ENCODE results near the gene ZNF398.

The ZNF398 gene

GRCh38 chr7:149226840-149227494 lies 79.7 kb downstream of the ZNF398 start:
- no peak for DNase-seq

- no peak for DNase-seq
Observed at GRCh38 chr7:149228831-149229471, 81.7 kb downstream of the ZNF398 start.

- no peak for DNase-seq
Observed at GRCh38 chr7:149229526-149229925, 82.3 kb downstream of the ZNF398 start.

GRCh38 chr7:149232362-149232761 lies 85.1 kb downstream of the ZNF398 start:
- no peak for DNase-seq
